NCI-H748 treated with DMSO at 0.1 percent for 48 hours (cell line): ENCODE measurements around the gene ACTC1.
"Not testable (repeated sequence)": the region's sequence is repeated elsewhere in the genome, so short reads cannot be mapped to it uniquely, and the experiment has no call there.

Experiments used
- DNase-seq: peaks from one replicate; lab custom pipeline; 2025; lab: John Stamatoyannopoulos, UW

ACTC1 gene

GRCh38 chr15:34795267-34796081, at the start of gene ACTC1:
ACTC1 (minus strand) TSS chr15:34795549; CDS start chr15:34794808, 741 bp downstream.
- DNase-seq, result no peak

- no peak for DNase-seq
Measured at GRCh38 chr15:34841262-34841725, 45.9 kb upstream of the ACTC1 start.

- no peak for DNase-seq
Measured at GRCh38 chr15:34838282-34838681, 42.9 kb upstream of the ACTC1 start.

GRCh38 chr15:34837246-34838016, 42.1 kb upstream of the ACTC1 start:
- DNase-seq, result no peak

GRCh38 chr15:34828145-34828911, 33.0 kb upstream of the ACTC1 start:
- DNase-seq, result no peak

- no peak for DNase-seq
Measured at GRCh38 chr15:34821831-34822230, 26.5 kb upstream of the ACTC1 start.

- no peak for DNase-seq
Measured at GRCh38 chr15:34820110-34820509, 24.8 kb upstream of the ACTC1 start.

- DNase-seq, result no peak
Measured at GRCh38 chr15:34818526-34818925, 23.2 kb upstream of the ACTC1 start.

- no peak for DNase-seq
Measured at GRCh38 chr15:34815836-34816235, 20.5 kb upstream of the ACTC1 start.

- DNase-seq, result no peak
Measured at GRCh38 chr15:34813446-34814190, 18.3 kb upstream of the ACTC1 start.

- DNase-seq, result not testable (repeated sequence)
Measured at GRCh38 chr15:34812868-34813365, 17.6 kb upstream of the ACTC1 start.

- DNase-seq, result no peak
Measured at GRCh38 chr15:34812369-34812768, 17.0 kb upstream of the ACTC1 start.

GRCh38 chr15:34810443-34811129, 15.2 kb upstream of the ACTC1 start:
- no peak for DNase-seq

GRCh38 chr15:34809186-34809585, 13.8 kb upstream of the ACTC1 start:
- no peak for DNase-seq

- no peak for DNase-seq
Measured at GRCh38 chr15:34808016-34808415, 12.7 kb upstream of the ACTC1 start.

GRCh38 chr15:34807241-34807640, 11.9 kb upstream of the ACTC1 start:
- not testable (repeated sequence) for DNase-seq

GRCh38 chr15:34804776-34805175, 9.4 kb upstream of the ACTC1 start:
- no peak for DNase-seq

GRCh38 chr15:34804113-34804512, 8.8 kb upstream of the ACTC1 start:
- DNase-seq, result no peak

GRCh38 chr15:34802803-34803750, 7.7 kb upstream of the ACTC1 start:
- DNase-seq, result no peak

- no peak for DNase-seq
Measured at GRCh38 chr15:34802371-34802770, 7.0 kb upstream of the ACTC1 start.
